HepG2 (cell line): Measurements from ENCODE around the gene NUAK2. TPM values are rescaled to one million over a fixed set of nuclear protein-coding genes. Genes with fewer than 3 reads are reported as not detected.

Experiments
- CENPBD1 ChIP-seq: sonication (generic); formaldehyde crosslinking; IDR thresholded peaks from 2 replicates; pipeline ENCODE4 v1.8.0; 2022; ENCODE audit warnings: missing genetic modification reagents, low read depth, mild to moderate bottlenecking, borderline replicate concordance
- CHD4 ChIP-seq: fragments of 200-600 bp; sonication (generic); IDR thresholded peaks from 2 replicates; pipeline ENCODE4 v1.7.0; 2017; ENCODE audit warnings: mild to moderate bottlenecking, low read length, borderline replicate concordance
- HNF1B ChIP-seq: sonication (generic); formaldehyde crosslinking; IDR thresholded peaks from 2 replicates; pipeline ENCODE4 v1.5.1; 2020; ENCODE audit warnings: mild to moderate bottlenecking, moderate library complexity, missing genetic modification reagents
- KDM2A ChIP-seq: sonication (generic); formaldehyde crosslinking; IDR thresholded peaks from 2 replicates; pipeline ENCODE4 v1.4.0; 2020; ENCODE audit warnings: low read depth, missing genetic modification reagents, borderline replicate concordance
- KIAA2018 ChIP-seq: sonication (generic); formaldehyde crosslinking; IDR thresholded peaks from 2 replicates; pipeline ENCODE4 v1.5.0; 2020; ENCODE audit warnings: mild to moderate bottlenecking, missing genetic modification reagents, borderline replicate concordance
- MLX ChIP-seq: IDR thresholded peaks from 2 replicates; pipeline ENCODE4 v1.6.1; 2016
- NFRKB ChIP-seq: fragments of 450-650 bp; IDR thresholded peaks from 2 replicates; pipeline ENCODE4 v1.6.1; 2017
- PCBP2 ChIP-seq: fragments of 200-400 bp; formaldehyde crosslinking; optimal IDR thresholded peaks from 2 replicates; pipeline ENCODE3; 2018; ENCODE audit warnings: low read length, low read depth; ENCODE audit not compliant: poor library complexity, severe bottlenecking
- PITX1 ChIP-seq: sonication (generic); formaldehyde crosslinking; IDR thresholded peaks from 2 replicates; pipeline ENCODE4 v1.5.1; 2020; ENCODE audit warnings: mild to moderate bottlenecking, missing genetic modification reagents
- RCOR2 ChIP-seq: IDR thresholded peaks from 2 replicates; pipeline ENCODE4 v1.6.1; 2016; ENCODE audit warnings: missing biosample characterization, missing genetic modification reagents
- SALL1 ChIP-seq: sonication (generic); formaldehyde crosslinking; IDR thresholded peaks from 2 replicates; pipeline ENCODE4 v1.8.0; 2022; ENCODE audit warnings: mild to moderate bottlenecking, missing genetic modification reagents
- ZBTB2 ChIP-seq: sonication (generic); formaldehyde crosslinking; IDR thresholded peaks from 2 replicates; pipeline ENCODE4 v1.8.0; 2022; ENCODE audit warnings: low read depth, missing genetic modification reagents
- ZFP36 ChIP-seq: fragments of 150-350 bp; IDR thresholded peaks from 2 replicates; pipeline ENCODE4 v1.6.1; 2018; ENCODE audit warnings: borderline replicate concordance, low read length, low read depth; ENCODE audit not compliant: partially characterized antibody
- ZNF251 ChIP-seq: sonication (generic); formaldehyde crosslinking; IDR thresholded peaks from 2 replicates; pipeline ENCODE4 v1.9.0; 2021; ENCODE audit warnings: mild to moderate bottlenecking, missing genetic modification reagents
- ZNF598 ChIP-seq: sonication (generic); formaldehyde crosslinking; IDR thresholded peaks from 2 replicates; pipeline ENCODE4 v1.5.1; 2020; ENCODE audit warnings: mild to moderate bottlenecking, missing genetic modification reagents, borderline replicate concordance
- ZNF616 ChIP-seq: sonication (generic); formaldehyde crosslinking; IDR thresholded peaks from 2 replicates; pipeline ENCODE4 v1.5.0; 2020; ENCODE audit warnings: low read depth, mild to moderate bottlenecking, missing genetic modification reagents
- polyA plus RNA-seq, 8 experiments: library from polyadenylated mRNA; depleted of rRNA in 3 of 8; stranded (reverse) in 7 of 8; unstranded in 1 of 8; fragments of >200 nt; fragmentation: Illumina TruSeq in 4 of 8; extraction: Trizol in 4 of 8; gene quantifications; 2 replicates each; pipeline versions ENCODE4 v1.2.1 to v1.2.3, GENCODE V29; 2011 to 2016; ENCODE audit warnings: low read depth in 4 of 8, missing spikeins in 1 of 8, mixed read lengths in 1 of 8; ENCODE audit not compliant: insufficient read depth in 1 of 8
- total RNA-seq, 5 experiments: library from RNA; depleted of rRNA; stranded (reverse); fragments of >200 nt; fragmentation: Illumina TruSeq; extraction: Trizol; gene quantifications; 2 replicates each; pipeline ENCODE4 v1.2.3, GENCODE V29; 2016; ENCODE audit warnings: low read depth in 1 of 5

NUAK2 gene
- total and polyA plus RNA-seq, 2 of the 13 experiments (the other 11 are each of a cell fraction or from before 2014, with no cell fraction given) = 0.75 to 1.1 TPM

- TF ChIP-seq ZFP36 (peak; percentile 42), SALL1 (no peak), CENPBD1 (CRISPR knock-in tag) (no peak), ZNF616 (CRISPR knock-in tag) (no peak), NFRKB (no peak), RCOR2 (CRISPR knock-in tag) (no peak), ZBTB2 (no peak), KIAA2018 (CRISPR knock-in tag) (no peak), HNF1B (CRISPR knock-in tag) (peak; percentile 47; the same call in 1 of the 2 replicates), CHD4 (no peak), PITX1 (no peak), ZNF598 (peak; percentile 55; the same call in 1 of the 2 replicates), ZNF251 (CRISPR knock-in tag) (no peak), MLX (CRISPR knock-in tag) (no peak), KDM2A (peak; percentile 47; the same call in 1 of the 2 replicates), PCBP2 (no peak)
Measured at GRCh38 chr1:205255941-205256780, 65.4 kb downstream of the NUAK2 start (continued).
